SK-N-MC (cell line): ENCODE results near the gene DSP.

Experiments
- EZH2 ChIP-seq: fragments of 200-600 bp; sonication (generic); IDR thresholded peaks from one replicate; pipeline ENCODE4 v1.6.1; 2017; ENCODE audit warnings: antibody characterized with exemption
- FOXP2 ChIP-seq: optimal IDR thresholded peaks from 2 replicates; pipeline ENCODE3; 2011; ENCODE audit warnings: mild to moderate bottlenecking, moderate library complexity; ENCODE audit not compliant: insufficient read depth; ENCODE audit errors: extremely low read length, control extremely low read depth
- POLR2AphosphoS5 ChIP-seq: IDR thresholded peaks from 2 replicates; pipeline ENCODE4 v1.6.1; 2012; ENCODE audit warnings: mild to moderate bottlenecking, low read depth, low read length, borderline replicate concordance

DNA sequence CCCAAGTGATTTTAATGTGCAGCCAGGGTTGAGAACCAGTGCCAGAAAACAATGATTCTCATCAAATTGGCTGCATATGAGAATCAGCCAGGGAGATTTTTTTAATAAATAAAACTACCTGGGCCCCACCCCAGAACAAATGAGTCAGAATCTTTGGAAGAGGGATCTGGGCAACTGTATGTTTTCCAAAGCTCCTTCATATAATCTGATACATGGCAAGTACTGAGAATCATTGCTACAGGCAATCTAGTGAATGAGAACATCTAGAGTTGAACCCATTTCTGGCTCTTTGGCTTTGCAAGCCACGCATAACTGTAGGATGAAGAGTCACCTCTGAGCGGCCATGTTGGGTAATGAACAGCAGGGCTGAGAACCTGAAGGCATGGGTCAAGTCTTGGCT, 26.1 kb upstream of the DSP start:
- TF ChIP-seq EZH2 (no peak), POLR2AphosphoS5 (no peak), FOXP2 (no peak)
